GM12878 (cell line): ENCODE results near the gene ABCG5. TPM values are rescaled to one million over a fixed set of nuclear protein-coding genes. Genes with fewer than 3 reads are reported as not detected.

Experiments used
- ATAC-seq: fragments of 200-7000 bp; cut with Tn5 transposase; 3 replicates; pipeline ENCODE4 v1.9.1; 2020; ENCODE audit warnings: mild to moderate bottlenecking, moderate library complexity
- BruUV-seq: library from RNA; stranded (reverse); fragments of 400-500 nt; replicated peaks from 2 replicates; lab custom pipeline; 2021; lab: Mats Ljungman, UMichigan
- CTCF ChIA-PET: fragments of 300-600 bp; sonication (Branson Sonifier 250); formaldehyde crosslinking; extraction: SDS; loops from one replicate; lab custom pipeline; 2021; ENCODE audit warnings: inconsistent platforms; lab: Yijun Ruan, JAX
- POLR2A ChIA-PET: fragments of 350-600 bp; formaldehyde crosslinking; extraction: SDS; loops from one replicate; lab custom pipeline; 2021; ENCODE audit warnings: inconsistent platforms; lab: Charles Lee
- RAD21 ChIA-PET: fragments of 300-600 bp; sonication (Branson Sonifier 250); formaldehyde crosslinking; loops from one replicate; lab custom pipeline; 2023; ENCODE audit warnings: antibody characterized with exemption; ENCODE audit not compliant: unreplicated experiment; lab: Charles Lee
- SMC1A ChIA-PET: fragments of 300-600 bp; sonication (Branson Sonifier 250); formaldehyde crosslinking; loops from one replicate; lab custom pipeline; 2023; ENCODE audit not compliant: unreplicated experiment, uncharacterized antibody; lab: Charles Lee
- DNase-seq: peaks from one replicate; pipeline ENCODE4 v3.0.0-alpha.2; 2011; ENCODE audit warnings: low read depth, low spot score
- FAIRE-seq: peaks from 3 replicates; lab custom pipeline; 2011; peaks lifted over from hg19 to GRCh38; lab: Jason Lieb, UNC
- H2AFZ ChIP-seq: 2 replicates; pipeline ENCODE4 v1.6.0; 2011; ENCODE audit warnings: low read depth, low read length, control low read depth; ENCODE audit not compliant: control insufficient read depth
- H3K27ac ChIP-seq: 2 replicates; pipeline ENCODE4 v1.5.1; 2011; ENCODE audit warnings: control low read depth; ENCODE audit not compliant: control insufficient read depth, insufficient read depth
- H3K27me3 ChIP-seq, 2 experiments: replicated peaks in 1 of 2; 2 replicates each; pipeline versions ENCODE4 v1.6.0 to v1.6.1; 2011; ENCODE audit warnings: low read length in 1 of 2; ENCODE audit not compliant: control insufficient read depth in 2 of 2, insufficient read depth in 2 of 2
- H3K36me3 ChIP-seq, 2 experiments: 2 replicates each; pipeline ENCODE4 v1.5.1; 2011; ENCODE audit warnings: low read length in 1 of 2; ENCODE audit not compliant: control insufficient read depth in 2 of 2, insufficient read depth in 2 of 2
- H3K4me1 ChIP-seq: 2 replicates; pipeline ENCODE4 v1.6.1; 2011; ENCODE audit warnings: mild to moderate bottlenecking, low read length, moderate library complexity, mixed read lengths; ENCODE audit not compliant: control insufficient read depth, insufficient read depth
- H3K4me2 ChIP-seq: 2 replicates; pipeline ENCODE4 v1.6.0; 2011; ENCODE audit warnings: control low read depth; ENCODE audit not compliant: control insufficient read depth, insufficient read depth
- H3K4me3 ChIP-seq: fragments of 200-600 bp; sonication (generic); 2 replicates; pipeline ENCODE4 v1.5.1; 2016
- H3K79me2 ChIP-seq: 2 replicates; pipeline ENCODE4 v1.6.0; 2011; ENCODE audit warnings: low read length; ENCODE audit not compliant: control insufficient read depth, insufficient read depth
- H3K9ac ChIP-seq: 2 replicates; pipeline ENCODE4 v1.8.0; 2011; ENCODE audit warnings: low read length, control low read depth, mixed read lengths; ENCODE audit not compliant: control insufficient read depth, insufficient read depth
- H3K9me3 ChIP-seq: replicated peaks from 3 replicates; pipeline ENCODE4 v1.5.1; 2011; ENCODE audit warnings: mild to moderate bottlenecking, low read length; ENCODE audit not compliant: control insufficient read depth, insufficient read depth
- H4K20me1 ChIP-seq: 2 replicates; pipeline ENCODE4 v1.6.0; 2011; ENCODE audit not compliant: control insufficient read depth, insufficient read depth
- CUX1 ChIP-seq: IDR thresholded peaks from 2 replicates; pipeline ENCODE4 v1.6.1; 2012; ENCODE audit warnings: improper control_type of control experiment, low read depth, low read length; ENCODE audit not compliant: insufficient replicate concordance
- ETV6 ChIP-seq, 2 experiments: fragments of 450-650 bp in 1 of 2; IDR thresholded peaks in 1 of 2; conservative IDR thresholded peaks in 1 of 2; 2 replicates each; pipeline ENCODE4 v1.6.1; 2014; ENCODE audit warnings: antibody characterized with exemption in 1 of 2, borderline replicate concordance in 1 of 2, low read depth in 1 of 2, mild to moderate bottlenecking in 1 of 2, moderate library complexity in 1 of 2
- IKZF2 ChIP-seq, 2 experiments: fragments of 450-650 bp; IDR thresholded peaks; 2 replicates each; pipeline ENCODE4 v1.6.1; 2017; ENCODE audit warnings: mild to moderate bottlenecking in 2 of 2, moderate library complexity in 2 of 2
- MAX ChIP-seq: IDR thresholded peaks from 2 replicates; pipeline ENCODE4 v1.6.1; 2012; ENCODE audit warnings: low read depth, low read length, improper control_type of control experiment
- TCF12 ChIP-seq: IDR thresholded peaks from 2 replicates; pipeline ENCODE4 v1.6.1; 2011; ENCODE audit warnings: low read depth, mild to moderate bottlenecking, low read length
- WRNIP1 ChIP-seq: IDR thresholded peaks from 2 replicates; pipeline ENCODE4 v1.6.1; 2011; ENCODE audit warnings: low read depth, low read length, improper control_type of control experiment, borderline replicate concordance
- ZNF207 ChIP-seq: fragments of 450-650 bp; IDR thresholded peaks from 2 replicates; pipeline ENCODE4 v1.6.1; 2014; ENCODE audit warnings: antibody characterized with exemption, mild to moderate bottlenecking, borderline replicate concordance
- ZNF24 ChIP-seq: fragments of 450-650 bp; IDR thresholded peaks from 2 replicates; pipeline ENCODE4 v1.6.1; 2017; ENCODE audit warnings: antibody characterized with exemption, mild to moderate bottlenecking
- WGBS: methylation state at CpG from one replicate; pipeline ENCODE4 v1.1.6; 2016; ENCODE audit warnings: low lambda C conversion rate; ENCODE audit not compliant: insufficient replicate concordance, insufficient coverage; ENCODE audit errors: missing lambda C conversion rate; 5-methylcytosine and 5-hydroxymethylcytosine counted together
- in situ Hi-C: fragments of 300-500 bp; cut with MboI; formaldehyde crosslinking; loops from 9 replicates; pipeline ENCODE4 v1.14.3; 2018; ENCODE audit warnings: mixed read lengths
- intact Hi-C: fragments of 100-400 bp; cut with micrococcal nuclease; formaldehyde crosslinking; loops from one replicate; pipeline ENCODE4 v1.14.2; 2022; ENCODE audit not compliant: unreplicated experiment
- polyA plus RNA-seq, 11 experiments: library from polyadenylated mRNA; depleted of rRNA in 4 of 11; unstranded in 6 of 11; stranded (reverse) in 5 of 11; fragments of >200 nt; fragmentation: Nextera tagmentation in 4 of 11; fragmentation: Illumina TruSeq in 1 of 11; extraction: Ambion mirVana in 4 of 11; extraction: Trizol in 1 of 11; gene quantifications; 1 replicate in 1 of 11; 2 replicates in 10 of 11; pipeline versions ENCODE4 v1.2.1 to v1.2.3, GENCODE V29; 2011 to 2016; ENCODE audit warnings: inconsistent platforms in 2 of 11, missing spikeins in 2 of 11, low read depth in 1 of 11
- total RNA-seq, 4 experiments: library from RNA; depleted of rRNA in 3 of 4; stranded (reverse); fragments of >200 nt in 3 of 4; fragmentation: Illumina TruSeq in 1 of 4; extraction: Trizol in 1 of 4; gene quantifications; 2 replicates each; pipeline versions ENCODE4 v1.2.1 to v1.2.3, GENCODE V29; 2013 to 2021

Gene ABCG5
- total and polyA plus RNA-seq, 10 of the 15 experiments (the other 5 are each of a cell fraction or from before 2014, with no cell fraction given) = not detected

- TF ChIP-seq WRNIP1 = no peak
- TF ChIP-seq TCF12 = no peak
- TF ChIP-seq ZNF24 = no peak
These were observed 644 bp downstream of the ABCG5 start (continued) for GRCh38 chr2:43837831-43838559.

GRCh38 chr2:43837033-43837432 lies 1.6 kb downstream of the ABCG5 start:
- no TSS peak for BruUV-seq
- H3K79me2 ChIP-seq = no peaks in the 10 kb centered on the region
- no peaks in the 10 kb centered on the region for H3K9me3 ChIP-seq
- no peak overlapping the region for H3K9ac ChIP-seq
- H3K36me3 ChIP-seq = no peaks in the 10 kb centered on the region
- no peak overlapping the region for H2AFZ ChIP-seq
- peaks cover 4 to 6% of the 10 kb centered on the region in 2 experiments; a peak in 3 of 4 replicates for H3K27me3 ChIP-seq
- no peaks in the 10 kb centered on the region for H3K4me1 ChIP-seq
- no peak overlapping the region for H3K4me3 ChIP-seq
- FAIRE-seq (no peak), DNase-seq (no peak), ATAC-seq (no peak)
- H4K20me1 ChIP-seq = no peaks in the 10 kb centered on the region
- in situ Hi-C loops = no loop called here
- H3K27ac ChIP-seq = no peak overlapping the region
- H3K4me2 ChIP-seq = no peak overlapping the region
- POLR2A ChIA-PET = no interaction called here
- CTCF ChIA-PET = no interaction called here
- RAD21 ChIA-PET = no interaction called here
- intact Hi-C loops = no loop called here
- TF ChIP-seq IKZF2 (IDR thresholded peaks at IDR 0.05) = no peak
- TF ChIP-seq WRNIP1 = no peak
- no peak for TF ChIP-seq CUX1
- TF ChIP-seq ETV6 (conservative IDR thresholded peaks at IDR 0.05 in 1 of 2, IDR thresholded peaks at IDR 0.05 in 1 of 2; ENCODE audit: borderline replicate concordance in 1 of 2, low read depth in 1 of 2) = no peak
- TF ChIP-seq MAX = no peak
- TF ChIP-seq ZNF207 = no peak
- SMC1A ChIA-PET = no interaction called here
- WGBS = 29% methylated on average over 4 of the region's 4 CpGs
